ENCODE results near the gene ENO3.

ENO3 gene

DNA sequence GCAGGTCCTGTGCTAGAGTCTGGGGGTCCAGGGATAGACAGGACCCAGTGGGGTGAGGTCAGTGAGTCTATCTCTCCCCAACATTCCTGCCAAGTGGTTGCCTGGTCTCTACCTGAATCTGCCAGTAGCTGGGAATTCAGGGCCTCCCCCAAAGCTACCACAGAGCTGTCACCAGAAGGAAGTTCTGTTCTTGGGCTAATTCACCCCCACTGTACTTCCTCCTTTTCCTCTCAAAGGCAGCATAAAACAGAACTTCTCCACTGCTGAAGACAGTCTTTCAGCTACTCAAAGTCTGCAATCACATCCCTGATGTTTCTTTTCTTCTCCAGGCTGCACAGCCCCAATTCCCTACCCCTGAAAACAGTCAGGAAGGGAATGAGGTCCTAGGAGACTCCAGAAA is 27.8 kb downstream of the ENO3 start:
- no peak for DNase-seq

DNA sequence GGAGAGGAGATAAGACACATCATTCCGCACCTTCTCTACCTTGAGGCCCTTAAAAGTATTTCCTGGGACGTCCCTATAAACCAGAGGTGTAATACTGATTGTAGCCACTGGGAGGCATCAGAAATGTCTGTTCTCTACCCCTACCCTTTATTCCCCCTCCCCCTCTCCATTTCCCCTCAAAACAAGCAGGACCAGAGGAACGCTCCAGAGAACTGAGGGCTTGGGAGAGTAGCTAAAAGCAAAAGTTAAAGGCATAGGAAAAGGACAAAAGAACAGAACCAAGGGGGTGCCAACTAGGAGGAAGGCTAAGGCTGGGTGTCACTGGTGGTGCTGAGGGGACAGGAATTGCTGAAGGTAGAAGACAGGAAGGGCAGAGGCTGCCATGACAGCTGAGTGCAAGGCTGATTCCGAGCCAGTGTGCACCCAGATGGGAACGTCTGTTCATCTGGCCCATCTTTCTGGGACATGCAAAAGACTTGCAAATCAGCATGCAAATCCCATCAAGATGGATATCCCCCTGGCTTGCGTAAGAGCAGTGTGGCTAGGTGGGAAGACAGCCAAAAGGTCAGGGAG is 29.8 kb downstream of the ENO3 start:
- peak; percentile 52 to 66 for DNase-seq

DNA sequence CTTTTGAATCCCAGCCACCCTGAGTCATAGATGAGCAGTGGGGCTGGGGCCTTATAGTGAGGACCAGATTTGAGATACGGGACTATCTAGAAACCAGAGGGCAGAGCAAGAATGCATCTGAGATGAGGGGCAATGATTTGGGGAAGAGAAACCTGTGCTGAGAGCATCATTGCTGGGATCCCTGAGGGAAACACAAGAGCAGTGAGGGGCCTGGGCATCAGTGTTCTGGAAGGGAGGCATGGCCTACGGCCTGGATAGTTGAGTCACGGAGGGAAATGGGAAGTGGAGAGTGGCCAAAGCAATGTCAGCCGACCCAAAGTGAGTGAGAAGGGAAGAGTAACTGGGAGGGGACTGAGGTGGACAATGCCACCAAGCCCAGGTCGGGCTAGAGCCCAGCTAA is 31.4 kb downstream of the ENO3 start:
- no peak for DNase-seq

DNA sequence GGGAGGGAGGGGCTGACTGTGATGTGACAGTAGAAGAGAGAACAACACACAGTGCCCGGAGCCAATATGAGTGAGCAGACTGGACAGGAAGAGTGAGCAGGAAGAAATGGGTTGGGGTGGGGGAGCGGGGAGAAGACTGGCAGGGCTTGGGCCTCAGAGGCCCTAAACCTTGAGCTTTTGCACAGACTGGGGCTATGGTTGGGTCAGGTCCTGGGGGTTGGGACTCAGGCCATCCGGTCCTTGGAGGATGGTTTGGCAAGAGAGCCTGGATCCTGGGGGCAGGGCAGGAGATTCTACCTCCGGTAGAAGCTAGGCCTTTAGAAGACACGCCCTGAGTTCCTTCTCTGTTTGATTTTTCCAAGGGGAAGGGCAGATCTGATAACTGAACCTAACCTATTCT is 35.5 kb downstream of the ENO3 start:
- DNase-seq, result peak in 1 of 2 experiments; percentile 12

DNA sequence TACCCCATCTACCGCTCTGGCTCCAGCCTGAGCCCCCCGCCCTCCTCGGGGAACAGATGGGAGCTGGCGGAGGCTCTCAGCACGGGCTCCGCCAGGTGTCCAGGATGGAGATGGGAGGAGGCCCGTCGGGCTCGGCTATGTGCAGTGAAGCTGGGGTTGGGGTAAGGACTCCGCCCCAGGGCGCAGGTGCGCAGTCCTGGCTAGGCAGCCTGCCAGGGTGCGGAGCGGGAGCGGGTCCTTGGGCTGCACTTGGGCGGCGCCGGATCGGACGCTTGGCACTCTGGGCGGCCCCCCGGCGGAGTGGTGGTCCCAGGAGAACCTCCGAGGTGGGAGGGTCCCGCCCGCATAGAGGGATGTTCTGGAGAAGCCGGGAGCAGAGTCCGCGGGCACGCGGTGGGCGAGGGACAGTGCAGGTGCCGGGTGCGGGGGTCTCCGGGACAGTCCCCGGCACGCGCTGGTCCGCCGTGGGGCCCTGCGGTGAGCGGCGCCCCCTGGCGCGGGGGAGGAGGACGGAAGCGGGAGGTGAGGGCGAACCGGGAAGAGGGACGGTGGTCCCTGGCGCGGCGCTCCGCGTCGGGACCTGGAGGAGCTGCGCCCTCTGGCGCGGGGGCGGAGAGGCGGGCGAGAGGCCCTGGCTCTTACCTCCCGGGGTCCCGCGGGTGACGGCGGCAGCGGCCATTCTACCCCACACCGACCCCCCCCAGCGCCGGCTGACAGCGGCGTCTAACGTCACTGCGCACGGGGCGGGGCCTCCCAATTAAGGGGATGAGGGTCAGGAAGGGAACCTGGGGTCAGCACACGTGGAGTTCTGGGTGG is 36.2 kb downstream of the ENO3 start, which contains the start of gene CAMTA2:
TSS of gene CAMTA2 (minus strand) at position 725 of the 816 bp plus-strand sequence. CDS start 1,453 bp downstream, outside the sequence.
- DNase-seq, result peak; percentile 79 to 85

DNA sequence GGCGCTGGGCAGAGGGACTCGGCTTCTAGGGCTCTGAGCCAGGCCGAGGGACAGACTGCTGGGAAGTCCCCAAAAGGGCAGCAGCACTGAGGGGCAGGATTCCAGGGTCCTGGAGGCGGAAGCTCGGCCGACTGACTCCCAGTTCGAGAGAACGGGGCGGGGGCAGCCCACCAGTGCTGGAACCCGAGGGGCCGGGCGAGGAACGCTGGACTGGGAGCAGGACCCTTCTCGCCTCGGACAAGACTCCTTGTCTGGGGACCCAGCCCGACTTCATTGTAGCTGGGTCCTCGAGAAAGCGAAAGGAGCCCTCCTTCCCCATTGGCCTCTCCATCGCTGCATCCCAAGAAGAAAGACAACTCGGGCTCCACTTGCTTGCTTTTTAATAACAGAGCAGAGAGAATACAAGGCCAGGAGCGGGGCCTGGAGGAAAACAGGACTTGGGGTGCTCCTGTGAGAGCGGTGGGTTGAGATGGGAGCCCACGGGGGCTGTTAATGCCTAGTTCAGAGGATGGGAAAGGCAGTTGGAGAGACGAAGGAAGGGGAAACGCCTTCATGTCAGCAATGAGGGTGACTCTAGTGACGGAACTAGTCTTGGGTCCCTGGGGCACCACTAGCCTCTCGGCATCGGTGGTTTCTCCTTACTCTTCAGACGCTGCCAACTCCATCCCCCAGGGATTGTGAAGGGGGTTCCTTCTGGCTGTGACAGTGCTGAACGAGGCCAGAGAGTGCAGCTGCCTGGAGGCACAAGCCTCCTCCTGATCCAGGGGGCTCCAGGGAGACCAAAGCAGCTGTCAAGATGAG is 37.0 kb downstream of the ENO3 start:
- no peak for DNase-seq

DNA sequence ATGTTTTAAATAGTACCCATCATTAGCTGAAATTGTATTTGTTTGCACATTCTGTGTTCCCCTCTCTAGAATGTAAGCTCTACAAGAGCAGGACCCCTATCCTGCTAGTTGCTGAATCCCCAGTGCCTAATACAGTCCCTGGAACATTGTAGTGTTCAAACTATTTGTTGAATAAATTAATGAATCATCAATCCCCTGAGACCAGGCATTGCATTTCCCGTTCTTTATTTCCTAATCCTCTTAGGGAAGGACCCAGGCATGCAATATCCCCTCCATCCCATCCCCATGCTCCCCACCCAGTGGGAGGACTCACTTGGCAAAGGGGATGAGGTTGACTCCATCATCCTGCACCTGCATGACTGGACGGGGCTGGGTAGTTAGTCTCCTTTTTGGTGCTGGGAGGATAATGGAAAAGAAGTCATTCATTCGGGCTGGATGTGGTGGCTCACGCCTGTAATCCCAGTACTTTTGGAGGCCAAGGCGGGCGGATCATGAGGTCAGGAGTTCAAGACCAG is 43.2 kb downstream of the ENO3 start:
- no peak for DNase-seq

DNA sequence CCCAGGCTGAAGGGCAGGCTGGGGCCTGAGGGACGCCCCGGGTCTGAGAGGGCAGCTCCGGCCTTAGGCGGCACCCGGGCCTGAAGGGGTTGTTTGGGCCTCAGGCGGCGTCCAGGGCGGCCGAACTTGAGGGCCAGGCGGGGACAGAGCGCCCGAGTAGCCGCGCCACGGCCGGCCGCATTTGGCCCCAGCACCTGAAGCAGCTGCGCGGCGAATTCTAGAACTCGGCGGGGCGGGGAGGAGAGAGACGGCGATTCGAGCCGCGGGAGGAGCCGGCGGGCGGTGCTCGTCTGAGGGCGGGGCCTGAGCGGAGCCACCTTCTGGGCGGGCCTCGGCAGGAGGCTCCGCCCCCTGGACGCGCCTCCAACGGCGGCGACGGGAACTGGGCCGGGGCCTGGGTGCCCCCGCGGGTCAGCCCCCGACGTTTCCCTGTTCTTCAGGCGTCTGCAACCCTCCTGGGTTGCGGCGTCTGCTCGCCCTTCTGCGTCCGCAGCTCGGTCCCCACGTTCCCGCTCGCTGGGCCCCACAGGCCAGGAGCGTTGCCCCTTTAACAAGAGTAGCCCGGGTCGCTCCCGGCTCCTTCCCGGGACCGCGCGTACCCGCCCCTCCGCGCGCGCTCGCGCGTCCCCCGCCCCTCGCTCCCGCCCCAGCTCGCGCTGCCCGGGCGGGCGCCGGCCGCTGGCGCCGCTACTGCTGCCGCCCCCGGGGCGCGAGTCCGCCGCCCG is 46.5 kb downstream of the ENO3 start, which contains the start of the genes INCA1 and KIF1C:
TSS of gene INCA1 (minus strand) at position 221 of the 725 bp plus-strand sequence. CDS start 3,085 bp downstream, outside the sequence.
TSS of gene KIF1C (plus strand) at position 649 of the 725 bp plus-strand sequence. CDS start 2,297 bp downstream, outside the sequence.
- DNase-seq, result peak; percentile 87 to 92

DNA sequence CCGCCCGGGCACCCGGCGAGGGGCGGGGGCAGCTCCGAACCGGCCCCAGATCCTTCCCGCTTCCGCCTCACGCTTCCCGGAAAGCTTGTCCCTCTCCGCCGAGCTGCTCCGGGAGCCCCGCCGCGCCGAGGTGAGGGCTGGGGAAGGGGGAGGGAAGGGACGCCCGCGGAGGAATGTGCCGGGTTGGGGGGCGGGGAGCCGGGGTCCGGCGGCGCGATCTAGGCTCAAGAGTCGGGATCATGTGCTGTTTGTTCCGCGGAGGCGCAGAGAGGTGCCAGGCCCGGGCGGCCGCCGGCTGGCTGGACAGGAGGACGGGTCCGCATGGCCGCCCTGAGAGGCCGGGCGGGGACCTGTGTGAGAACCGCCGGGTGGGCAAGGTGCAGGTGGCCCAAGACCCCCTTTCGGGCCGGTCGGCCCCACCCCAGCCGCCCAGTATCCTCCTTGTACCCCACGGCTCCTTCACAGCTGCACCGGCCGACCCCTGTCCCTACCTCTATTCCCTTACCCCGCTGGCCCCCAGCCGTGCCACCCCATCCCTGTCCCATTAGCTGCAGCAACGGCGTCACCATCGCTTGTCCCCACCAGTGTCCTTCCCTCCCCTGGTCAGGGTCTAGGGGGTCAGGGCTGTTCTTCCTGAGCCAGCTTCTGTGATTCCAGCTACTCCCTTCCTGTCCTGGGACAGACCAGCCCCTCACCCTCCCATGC is 47.3 kb downstream of the ENO3 start:
- peak in 1 of 2 experiments; percentile 38 for DNase-seq

DNA sequence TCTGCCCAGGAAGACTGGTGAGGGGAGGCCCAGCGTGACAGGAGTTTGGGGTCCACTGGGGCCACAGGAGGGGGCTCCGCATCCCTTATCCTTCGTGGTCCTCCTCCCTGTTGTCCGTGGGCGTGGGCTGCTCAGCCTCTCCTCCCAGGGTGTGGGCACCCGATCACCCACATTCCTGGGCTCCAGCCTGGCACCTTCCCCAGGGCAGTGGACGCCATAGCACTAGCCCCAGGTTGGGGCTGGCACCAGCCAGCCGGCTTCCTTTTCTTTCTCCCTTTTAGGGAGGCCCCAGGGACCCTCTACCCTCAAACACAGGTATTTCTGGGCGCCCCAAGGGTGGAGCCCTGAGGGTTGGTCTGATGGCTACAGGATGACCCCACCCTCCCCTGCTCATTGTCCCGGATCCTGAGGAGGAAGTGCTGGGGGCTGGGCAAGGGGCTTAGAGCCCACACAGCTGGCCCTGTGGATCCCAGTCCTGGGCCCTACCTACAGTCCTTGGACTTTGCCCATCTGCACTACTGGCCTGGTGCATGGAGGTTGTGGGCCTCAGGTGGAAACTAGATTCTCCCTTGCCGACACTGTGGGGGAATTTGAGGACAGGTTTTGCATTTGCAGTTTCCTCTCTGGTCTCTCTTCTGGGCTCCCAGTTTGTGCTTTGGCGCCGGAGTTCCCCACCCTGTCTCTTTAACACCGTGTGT is 48.0 kb downstream of the ENO3 start:
- no peak for DNase-seq

DNA sequence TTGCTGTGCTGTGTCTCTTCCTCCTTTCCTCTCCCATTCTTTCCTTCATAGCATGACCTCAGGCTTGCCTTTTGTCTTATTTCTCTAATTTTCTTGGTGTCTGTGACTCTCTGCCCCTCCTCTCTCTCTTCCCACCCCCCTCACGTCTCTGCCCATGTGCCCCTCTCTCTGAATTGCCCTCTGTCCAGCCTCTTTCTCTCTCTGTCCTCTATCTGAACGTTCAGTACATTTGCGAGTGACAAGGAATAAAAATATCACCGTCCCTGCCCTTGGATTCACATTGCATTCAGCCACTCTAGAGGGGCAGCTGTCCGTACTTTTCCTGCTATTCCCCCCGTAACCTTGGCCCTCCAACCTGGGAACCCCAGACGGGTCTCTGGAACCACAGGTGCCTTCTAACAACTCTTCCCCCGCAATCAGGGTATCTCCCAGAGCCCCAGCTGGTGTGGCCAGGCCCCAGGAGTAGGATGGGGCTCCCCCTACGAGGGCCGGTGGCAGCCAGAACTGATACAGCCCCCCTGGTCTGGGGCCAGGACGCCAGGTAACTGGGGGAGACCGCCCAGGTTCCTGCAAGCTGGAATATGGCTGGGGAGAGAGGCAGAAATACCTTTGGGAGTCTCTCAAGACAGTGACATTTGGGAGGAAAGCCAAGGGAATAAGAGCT is 48.6 kb downstream of the ENO3 start:
- no peak for DNase-seq

DNA sequence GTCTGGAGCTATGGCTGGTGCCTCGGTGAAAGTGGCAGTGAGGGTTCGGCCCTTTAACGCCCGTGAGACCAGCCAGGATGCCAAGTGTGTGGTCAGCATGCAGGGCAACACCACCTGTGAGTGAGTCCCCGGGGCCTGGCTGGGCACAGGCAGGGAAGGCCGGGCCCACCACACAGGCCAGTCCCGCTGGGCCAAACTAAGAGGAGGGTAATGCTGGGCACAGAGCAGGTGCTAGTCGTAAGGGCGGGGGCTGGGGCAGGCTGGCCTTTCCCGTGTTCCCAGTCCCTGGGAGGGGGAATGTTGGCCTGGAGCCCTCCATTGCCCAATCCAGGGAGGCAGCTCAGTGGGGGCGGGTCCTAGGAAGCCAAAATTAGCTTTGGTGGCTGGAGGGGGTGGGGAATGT is 49.3 kb downstream of the ENO3 start:
- peak in 1 of 2 experiments; percentile 26 for DNase-seq

DNA sequence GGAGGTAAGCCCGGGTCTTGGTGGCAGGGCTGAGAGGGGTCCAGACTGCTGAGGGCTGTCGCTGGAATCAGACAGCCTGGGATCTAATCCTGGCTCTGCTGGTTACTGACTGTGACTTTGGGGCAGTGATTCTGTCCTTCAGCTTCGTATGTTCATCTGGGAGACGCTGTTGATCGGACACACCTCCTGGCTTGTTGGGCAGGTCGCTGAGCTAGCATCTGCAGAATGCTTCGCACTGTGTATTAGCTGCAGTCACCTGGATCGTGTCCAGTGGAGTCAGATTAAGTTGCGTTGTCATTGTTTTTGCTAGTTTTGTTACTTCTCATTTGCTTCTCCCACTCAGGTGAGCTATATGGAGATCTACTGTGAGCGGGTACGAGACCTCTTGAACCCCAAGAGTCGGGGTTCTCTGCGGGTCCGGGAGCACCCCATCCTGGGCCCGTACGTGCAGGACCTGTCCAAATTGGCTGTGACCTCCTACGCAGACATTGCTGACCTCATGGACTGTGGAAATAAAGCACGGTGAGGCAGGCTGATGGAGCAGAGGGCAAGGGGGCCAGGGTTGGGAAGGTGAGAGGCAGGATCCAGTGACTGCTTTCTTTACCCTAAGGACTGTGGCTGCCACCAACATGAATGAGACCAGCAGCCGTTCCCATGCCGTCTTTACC is 51.3 kb downstream of the ENO3 start:
- no peak for DNase-seq

DNA sequence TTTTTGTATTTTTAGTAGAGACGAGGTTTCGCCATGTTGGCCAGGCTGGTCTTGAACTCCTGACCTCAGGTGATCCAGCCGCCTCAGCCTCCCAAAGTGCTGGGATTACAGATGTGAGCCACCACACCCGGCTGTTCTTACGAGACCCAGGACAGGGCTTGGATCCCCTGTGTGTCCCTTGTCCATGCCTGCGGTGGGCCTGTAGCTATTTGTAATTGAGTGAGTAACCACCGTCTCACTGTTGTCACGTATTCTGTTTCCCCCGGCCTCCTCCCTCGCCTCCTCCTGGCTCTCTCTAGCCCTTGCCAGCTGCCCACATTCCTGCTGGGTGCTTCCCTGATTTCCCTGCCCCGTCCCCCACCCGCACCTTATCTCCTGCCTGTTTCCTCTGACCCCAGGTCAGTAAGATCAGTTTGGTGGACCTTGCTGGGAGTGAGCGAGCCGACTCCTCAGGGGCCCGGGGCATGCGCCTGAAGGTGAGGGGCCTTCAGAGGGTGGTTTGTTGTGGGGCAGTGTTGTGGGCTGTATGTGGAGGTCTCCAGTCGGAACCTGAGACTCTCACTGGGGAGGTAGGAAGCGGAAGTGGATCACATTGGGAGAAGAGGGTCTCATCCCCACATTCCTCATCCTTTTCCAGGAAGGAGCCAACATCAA is 52.4 kb downstream of the ENO3 start:
- no peak for DNase-seq
